GM23338 (cell line): ENCODE measurements around the gene PELI3.
A peak's percentile ranks its signal among the peaks of the same experiment; 100 is the strongest.

Experiments used
- CREB1 ChIP-seq: fragments of 250-450 bp; sonication (Bioruptor Pico); IDR thresholded peaks from 2 replicates; pipeline ENCODE4 v1.5.0; 2020; ENCODE audit warnings: low read depth, mild to moderate bottlenecking, moderate library complexity
- CTCF ChIP-seq, 2 experiments: fragments of 200-600 bp in 1 of 2; sonication (generic) in 1 of 2; conservative IDR thresholded peaks; 2 replicates each; pipeline versions ENCODE4 v1.5.1 to v1.6.1; 2016 to 2017; ENCODE audit warnings: antibody characterized with exemption in 2 of 2, low read depth in 2 of 2, mild to moderate bottlenecking in 2 of 2, moderate library complexity in 1 of 2
- ETS1 ChIP-seq: IDR thresholded peaks from 2 replicates; pipeline ENCODE4 v1.6.1; 2016; ENCODE audit warnings: antibody characterized with exemption
- EZH2 ChIP-seq: fragments of 200-600 bp; sonication (generic); IDR thresholded peaks from one replicate; pipeline ENCODE4 v1.8.0; 2017; ENCODE audit warnings: antibody characterized with exemption, mild to moderate bottlenecking, low read depth; ENCODE audit not compliant: unreplicated experiment
- JUNB ChIP-seq: IDR thresholded peaks from one replicate; pipeline ENCODE4 v1.6.1; 2016; ENCODE audit warnings: antibody characterized with exemption; ENCODE audit not compliant: unreplicated experiment
- STAT1 ChIP-seq: IDR thresholded peaks from one replicate; pipeline ENCODE4 v1.6.1; 2016; ENCODE audit warnings: antibody characterized with exemption; ENCODE audit not compliant: unreplicated experiment

- TF ChIP-seq CTCF (conservative IDR thresholded peaks at IDR 0.05; ENCODE audit: low read depth in 2 of 2) (peak; percentile 62 to 89), EZH2 (no peak), CREB1 (CRISPR knock-in tag) (no peak), STAT1 (no peak), JUNB (no peak), ETS1 (peak; percentile 90)
Measured at GRCh38 chr11:66438504-66439466, 27.9 kb upstream of the PELI3 start, which contains the start of gene MRPL11.
